CD4-positive, CD25-positive, alpha-beta regulatory T cell (primary cell): Measurements from ENCODE around the gene SPECC1. TPM values are rescaled to one million over a fixed set of nuclear protein-coding genes. Genes with fewer than 3 reads are reported as not detected.
"Not testable (repeated sequence)": the region's sequence is repeated elsewhere in the genome, so short reads cannot be mapped to it uniquely, and the experiment has no call there.

Experiments used
- ATAC-seq, 2 donors: fragments of 150-1000 bp; cut with Tn5 transposase; one replicate each; pipeline ENCODE4 v1.10.0; 2021; ENCODE audit warnings: low read depth in 2 of 2, moderate number of reproducible peaks in 2 of 2, moderate library complexity in 1 of 2
- DNase-seq, 3 donors: peaks; one replicate each; pipeline versions ENCODE4 v3.0.0 to v3.0.0-alpha.2; 2012 to 2022; ENCODE audit warnings: mixed read lengths in 1 of 3
- H3K27ac ChIP-seq: one replicate; pipeline ENCODE4 v1.7.0; 2013; ENCODE audit warnings: mild to moderate bottlenecking, low read length; ENCODE audit not compliant: insufficient read depth, poor library complexity, severe bottlenecking
- H3K27me3 ChIP-seq: one replicate; pipeline ENCODE4 v1.7.0; 2013; ENCODE audit warnings: low read length; ENCODE audit not compliant: control insufficient read depth, insufficient read depth
- H3K36me3 ChIP-seq: one replicate; pipeline ENCODE4 v1.7.0; 2013; ENCODE audit warnings: mild to moderate bottlenecking, low read length, moderate library complexity; ENCODE audit not compliant: control insufficient read depth, insufficient read depth
- H3K4me1 ChIP-seq: 2 replicates; pipeline ENCODE4 v1.7.0; 2013; ENCODE audit warnings: mild to moderate bottlenecking, low read length; ENCODE audit not compliant: insufficient read depth, control insufficient read depth, poor library complexity, severe bottlenecking
- H3K4me3 ChIP-seq: one replicate; pipeline ENCODE4 v1.7.0; 2013; ENCODE audit warnings: low read depth, mild to moderate bottlenecking, low read length, moderate library complexity
- H3K9me3 ChIP-seq, 2 experiments: 1 replicate in 1 of 2; 2 replicates in 1 of 2; pipeline ENCODE4 v1.7.0; 2013; ENCODE audit warnings: low read length in 2 of 2, mild to moderate bottlenecking in 1 of 2, moderate library complexity in 1 of 2; ENCODE audit not compliant: control insufficient read depth in 2 of 2
- H3K27ac Mint-ChIP-seq, 3 donors: one replicate each; pipeline ENCODE4 v1.8.0; 2020 to 2022; ENCODE audit warnings: mild to moderate bottlenecking in 3 of 3, mixed read lengths in 3 of 3, moderate library complexity in 2 of 3
- H3K27me3 Mint-ChIP-seq: one replicate; pipeline ENCODE4 v1.8.0; 2022; ENCODE audit warnings: mild to moderate bottlenecking, mixed read lengths
- H3K36me3 Mint-ChIP-seq: one replicate; pipeline ENCODE4 v1.8.0; 2020; ENCODE audit warnings: mixed read lengths
- H3K4me1 Mint-ChIP-seq, 4 donors: one replicate each; pipeline ENCODE4 v1.8.0; 2020 to 2022; ENCODE audit warnings: mixed read lengths in 4 of 4, mild to moderate bottlenecking in 1 of 4
- H3K4me3 Mint-ChIP-seq, 4 donors: one replicate each; pipeline ENCODE4 v1.8.0; 2020 to 2022; ENCODE audit warnings: mild to moderate bottlenecking in 4 of 4, mixed read lengths in 4 of 4, moderate library complexity in 3 of 4
- H3K9me3 Mint-ChIP-seq, 7 donors: one replicate each; pipeline ENCODE4 v1.8.0; 2020 to 2022; ENCODE audit warnings: mixed read lengths in 7 of 7, mild to moderate bottlenecking in 3 of 7, moderate library complexity in 2 of 7
- polyA plus RNA-seq, 4 donors: library from polyadenylated mRNA; unstranded; fragments of 300-500 nt; fragmentation: Illumina TruSeq; gene quantifications; one replicate each; pipeline ENCODE4 v1.2.3, GENCODE V29; 2021
- total RNA-seq: library from RNA; stranded (reverse); gene quantifications from one replicate; pipeline ENCODE4 v1.2.3, GENCODE V29; 2022

The SPECC1 gene
- total and polyA plus RNA-seq, 5 donors from 2014 or later, result 0.62 to 6.5 (median 1.2) TPM

DNA sequence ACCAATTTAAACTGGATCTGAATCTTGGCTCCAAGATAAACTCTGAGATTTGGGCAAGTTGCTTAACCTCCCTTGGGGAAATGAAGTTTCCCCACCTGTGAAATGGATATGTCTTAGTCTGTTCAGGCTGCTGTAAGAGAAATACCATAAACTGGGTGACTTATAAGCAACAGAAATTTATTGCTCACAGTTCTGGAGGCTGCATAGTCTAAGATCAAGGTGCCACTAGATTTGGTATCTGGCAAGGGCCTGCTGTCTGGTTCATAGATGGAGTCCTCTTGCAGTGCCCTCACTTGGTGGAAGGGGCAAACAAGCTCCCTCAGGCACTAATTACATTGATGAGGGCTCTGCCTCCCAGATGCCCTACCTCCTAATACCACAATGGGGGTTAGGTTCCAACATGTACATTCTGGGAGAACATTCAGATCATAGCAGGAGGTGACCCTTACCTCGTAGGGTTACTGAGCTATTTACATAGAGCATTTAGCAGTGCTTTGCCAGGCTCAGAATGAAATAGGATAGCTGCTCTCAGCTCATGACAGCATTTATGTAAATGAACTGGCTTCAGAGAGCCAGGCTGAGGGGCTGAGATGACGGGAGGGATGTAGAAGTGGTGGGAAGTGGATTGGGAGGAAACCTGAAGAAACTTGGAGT, 83.9 kb downstream of the SPECC1 start:
- Mint-ChIP-seq H3K36me3 (no peaks in the 10 kb centered on the region), H3K4me3 (no peak overlapping the region), H3K9me3 (peaks cover 0 to 1% (median 0%) of the 10 kb centered on the region in 7 donors), H3K27me3 (peaks cover 9% of the 10 kb centered on the region), H3K4me1 (no peaks in the 10 kb centered on the region), H3K27ac (no peak overlapping the region)
- H3K4me1 ChIP-seq, result no peaks in the 10 kb centered on the region
- no peaks in the 10 kb centered on the region for H3K36me3 ChIP-seq
- no peak for ATAC-seq
- DNase-seq, result no peak
- H3K27ac ChIP-seq, result no peak overlapping the region
- H3K9me3 ChIP-seq, result no peaks in the 10 kb centered on the region
- no peak overlapping the region for H3K4me3 ChIP-seq
- H3K27me3 ChIP-seq, result no peaks in the 10 kb centered on the region

GRCh38 chr17:20094777-20095176, 85.6 kb downstream of the SPECC1 start:
- no peaks in the 10 kb centered on the region for H3K36me3 Mint-ChIP-seq
- peaks cover 0 to 1% (median 0%) of the 10 kb centered on the region in 7 donors for H3K9me3 Mint-ChIP-seq
- ATAC-seq, result no peak
- H3K4me1 Mint-ChIP-seq, result no peaks in the 10 kb centered on the region
- Histone ChIP-seq H3K9me3 (no peaks in the 10 kb centered on the region), H3K27ac (no peak overlapping the region), H3K27me3 (peaks cover 3% of the 10 kb centered on the region), H3K36me3 (no peaks in the 10 kb centered on the region), H3K4me3 (no peak overlapping the region), H3K4me1 (no peaks in the 10 kb centered on the region)
- no peak overlapping the region for H3K4me3 Mint-ChIP-seq
- H3K27me3 Mint-ChIP-seq, result peaks cover 9% of the 10 kb centered on the region
- no peak for DNase-seq
- no peak overlapping the region for H3K27ac Mint-ChIP-seq

- H3K27ac Mint-ChIP-seq, result no peak overlapping the region
- H3K4me3 Mint-ChIP-seq, result no peak overlapping the region
- ATAC-seq, result no peak
- Histone ChIP-seq H3K36me3 (no peaks in the 10 kb centered on the region), H3K27me3 (peaks cover 3% of the 10 kb centered on the region), H3K4me1 (no peaks in the 10 kb centered on the region), H3K9me3 (no peaks in the 10 kb centered on the region), H3K4me3 (no peak overlapping the region), H3K27ac (no peak overlapping the region)
- H3K27me3 Mint-ChIP-seq, result peaks cover 9% of the 10 kb centered on the region
- no peaks in the 10 kb centered on the region for H3K36me3 Mint-ChIP-seq
- no peak for DNase-seq
- peaks cover 0 to 1% (median 0%) of the 10 kb centered on the region in 7 donors for H3K9me3 Mint-ChIP-seq
- no peaks in the 10 kb centered on the region for H3K4me1 Mint-ChIP-seq
Measured at GRCh38 chr17:20095336-20096080, 86.3 kb downstream of the SPECC1 start.

- no peaks in the 10 kb centered on the region for H3K36me3 Mint-ChIP-seq
- no peak overlapping the region for H3K27ac ChIP-seq
- DNase-seq, result no peak
- H3K36me3 ChIP-seq, result no peaks in the 10 kb centered on the region
- no peaks in the 10 kb centered on the region for H3K9me3 ChIP-seq
- H3K27me3 ChIP-seq, result peaks cover 3% of the 10 kb centered on the region
- no peak overlapping the region for H3K4me3 Mint-ChIP-seq
- no peak overlapping the region for H3K27ac Mint-ChIP-seq
- H3K27me3 Mint-ChIP-seq, result peaks cover 5% of the 10 kb centered on the region
- peaks cover 0 to 1% (median 0%) of the 10 kb centered on the region in 7 donors for H3K9me3 Mint-ChIP-seq
- no peaks in the 10 kb centered on the region for H3K4me1 Mint-ChIP-seq
- no peaks in the 10 kb centered on the region for H3K4me1 ChIP-seq
- ATAC-seq, result no peak
- no peak overlapping the region for H3K4me3 ChIP-seq
Measured at GRCh38 chr17:20096430-20096829, 87.3 kb downstream of the SPECC1 start.

GRCh38 chr17:20097330-20097729, 88.2 kb downstream of the SPECC1 start:
- H3K36me3 Mint-ChIP-seq, result no peaks in the 10 kb centered on the region
- DNase-seq (no peak), ATAC-seq (no peak)
- Histone ChIP-seq H3K27ac (no peak overlapping the region), H3K4me3 (no peak overlapping the region), H3K4me1 (no peaks in the 10 kb centered on the region), H3K36me3 (no peaks in the 10 kb centered on the region), H3K27me3 (peaks cover 3% of the 10 kb centered on the region), H3K9me3 (no peaks in the 10 kb centered on the region)
- no peaks in the 10 kb centered on the region for H3K4me1 Mint-ChIP-seq
- H3K4me3 Mint-ChIP-seq, result no peak overlapping the region
- peaks cover 11% of the 10 kb centered on the region for H3K27me3 Mint-ChIP-seq
- H3K9me3 Mint-ChIP-seq, result peaks cover 0 to 1% (median 0%) of the 10 kb centered on the region in 7 donors
- no peak overlapping the region for H3K27ac Mint-ChIP-seq

DNA sequence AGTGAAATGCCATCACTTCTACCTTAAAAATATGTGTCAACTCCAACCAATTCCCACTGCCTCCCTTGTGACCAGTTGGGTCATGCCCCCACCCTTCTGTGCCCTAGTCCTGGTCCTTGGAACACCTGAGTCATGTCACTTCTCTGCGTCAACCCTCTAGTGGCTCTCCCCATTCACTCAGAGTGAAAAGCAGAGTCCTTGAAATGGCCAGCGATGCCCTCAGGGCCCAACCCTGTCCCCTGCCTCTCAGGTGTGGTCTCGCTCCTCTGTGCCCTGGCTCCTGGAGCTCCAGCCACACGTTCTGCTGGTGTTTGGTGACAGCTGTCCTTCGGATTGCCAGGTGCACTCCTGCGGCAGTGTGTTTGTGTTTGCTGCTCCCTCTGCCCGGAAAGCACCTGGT, 89.2 kb downstream of the SPECC1 start:
- no peaks in the 10 kb centered on the region for H3K4me1 ChIP-seq
- no peak overlapping the region for H3K4me3 ChIP-seq
- Mint-ChIP-seq H3K9me3 (peaks cover 0 to 1% (median 0%) of the 10 kb centered on the region in 7 donors), H3K27me3 (peaks cover 19% of the 10 kb centered on the region), H3K36me3 (no peaks in the 10 kb centered on the region), H3K4me3 (no peak overlapping the region), H3K4me1 (no peaks in the 10 kb centered on the region), H3K27ac (no peak overlapping the region)
- H3K27me3 ChIP-seq, result peaks cover 6% of the 10 kb centered on the region
- no peaks in the 10 kb centered on the region for H3K36me3 ChIP-seq
- no peaks in the 10 kb centered on the region for H3K9me3 ChIP-seq
- ATAC-seq, result no peak
- DNase-seq, result no peak
- no peak overlapping the region for H3K27ac ChIP-seq

- not testable (repeated sequence) for H3K9me3 ChIP-seq, H3K27ac Mint-ChIP-seq, H3K27me3 ChIP-seq, H3K9me3 Mint-ChIP-seq, ATAC-seq, H3K36me3 Mint-ChIP-seq, H3K4me3 Mint-ChIP-seq, H3K4me3 ChIP-seq, H3K27ac ChIP-seq, H3K4me1 ChIP-seq, DNase-seq, H3K36me3 ChIP-seq, H3K4me1 Mint-ChIP-seq
- peaks cover 18% of the 10 kb centered on the region for H3K27me3 Mint-ChIP-seq
Measured at GRCh38 chr17:20100806-20101205, 91.6 kb downstream of the SPECC1 start.
